Astrocyte (in vitro differentiated cells and primary cell): Measurements from ENCODE around the gene ABCG2. TPM values are rescaled to one million over a fixed set of nuclear protein-coding genes. Genes with fewer than 3 reads are reported as not detected.
A peak's percentile ranks its signal among the peaks of the same experiment; 100 is the strongest.

Experiments used
- DNase-seq: peaks from one replicate; pipeline ENCODE4 v3.0.0-alpha.2; 2010; ENCODE audit warnings: low read depth
- FAIRE-seq: peaks from 2 replicates; lab custom pipeline; 2011; peaks lifted over from hg19 to GRCh38; lab: Jason Lieb, UNC
- H2AFZ ChIP-seq: 2 replicates; pipeline ENCODE4 v1.6.0; 2012; ENCODE audit warnings: low read depth, low read length, inconsistent platforms
- H3K27ac ChIP-seq: 2 replicates; pipeline ENCODE4 v1.5.1; 2011; ENCODE audit warnings: low read depth, low read length, inconsistent platforms
- H3K27me3 ChIP-seq: 2 replicates; pipeline ENCODE4 v1.6.0; 2011; ENCODE audit warnings: low read length, inconsistent platforms; ENCODE audit not compliant: insufficient read depth
- H3K36me3 ChIP-seq: 2 replicates; pipeline ENCODE4 v1.5.1; 2011; ENCODE audit warnings: low read length, inconsistent platforms; ENCODE audit not compliant: insufficient read depth
- H3K4me1 ChIP-seq: 2 replicates; pipeline ENCODE4 v1.5.1; 2011; ENCODE audit warnings: low read length, inconsistent platforms; ENCODE audit not compliant: insufficient read depth
- H3K4me2 ChIP-seq: 2 replicates; pipeline ENCODE4 v1.6.0; 2012; ENCODE audit warnings: low read length, inconsistent platforms
- H3K4me3 ChIP-seq: 2 replicates; pipeline ENCODE4 v1.5.1; 2011; ENCODE audit warnings: low read depth, mild to moderate bottlenecking, low read length, inconsistent platforms; ENCODE audit not compliant: insufficient read depth
- H3K79me2 ChIP-seq: 2 replicates; pipeline ENCODE4 v1.6.0; 2012; ENCODE audit warnings: mild to moderate bottlenecking, low read length, inconsistent platforms; ENCODE audit not compliant: insufficient read depth
- H3K9ac ChIP-seq: 2 replicates; pipeline ENCODE4 v1.6.0; 2012; ENCODE audit warnings: mild to moderate bottlenecking, low read length, inconsistent platforms
- H3K9me3 ChIP-seq: 2 replicates; pipeline ENCODE4 v1.5.1; 2012; ENCODE audit warnings: low read depth, mild to moderate bottlenecking, low read length, inconsistent platforms; ENCODE audit not compliant: insufficient read depth
- H4K20me1 ChIP-seq: 2 replicates; pipeline ENCODE4 v1.6.0; 2012; ENCODE audit warnings: low read length, inconsistent platforms; ENCODE audit not compliant: insufficient read depth
- H3K27ac Mint-ChIP-seq: one replicate; pipeline ENCODE4 v1.8.0; 2021; ENCODE audit warnings: mild to moderate bottlenecking, mixed read lengths; ENCODE audit not compliant: unreplicated experiment
- H3K27me3 Mint-ChIP-seq: one replicate; pipeline ENCODE4 v1.8.0; 2021; ENCODE audit warnings: low read depth, mixed read lengths; ENCODE audit not compliant: unreplicated experiment
- H3K36me3 Mint-ChIP-seq: one replicate; pipeline ENCODE4 v1.8.0; 2021; ENCODE audit warnings: low read depth, mixed read lengths; ENCODE audit not compliant: unreplicated experiment
- H3K4me1 Mint-ChIP-seq: one replicate; pipeline ENCODE4 v1.8.0; 2021; ENCODE audit warnings: low read depth, mixed read lengths; ENCODE audit not compliant: unreplicated experiment
- H3K4me3 Mint-ChIP-seq: one replicate; pipeline ENCODE4 v1.8.0; 2021; ENCODE audit warnings: mild to moderate bottlenecking, moderate library complexity, mixed read lengths; ENCODE audit not compliant: unreplicated experiment
- H3K9me3 Mint-ChIP-seq: one replicate; pipeline ENCODE4 v1.8.0; 2021; ENCODE audit warnings: mild to moderate bottlenecking, mixed read lengths; ENCODE audit not compliant: unreplicated experiment
- CTCF ChIP-seq: IDR thresholded peaks from 2 replicates; pipeline ENCODE4 v1.5.1; 2011; ENCODE audit warnings: low read depth, mild to moderate bottlenecking, inconsistent platforms, low read length, moderate library complexity; ENCODE audit not compliant: insufficient read depth
- EZH2 ChIP-seq: IDR thresholded peaks from 2 replicates; pipeline ENCODE4 v1.6.1; 2012; ENCODE audit warnings: mild to moderate bottlenecking, low read length, inconsistent platforms; ENCODE audit not compliant: insufficient read depth
- total RNA-seq: library from RNA; stranded (reverse); gene quantifications from 2 replicates; pipeline ENCODE4 v1.2.1, GENCODE V29; 2021

ABCG2 gene
- total RNA-seq, 1 donor from 2014 or later, result 2.5 TPM

DNA sequence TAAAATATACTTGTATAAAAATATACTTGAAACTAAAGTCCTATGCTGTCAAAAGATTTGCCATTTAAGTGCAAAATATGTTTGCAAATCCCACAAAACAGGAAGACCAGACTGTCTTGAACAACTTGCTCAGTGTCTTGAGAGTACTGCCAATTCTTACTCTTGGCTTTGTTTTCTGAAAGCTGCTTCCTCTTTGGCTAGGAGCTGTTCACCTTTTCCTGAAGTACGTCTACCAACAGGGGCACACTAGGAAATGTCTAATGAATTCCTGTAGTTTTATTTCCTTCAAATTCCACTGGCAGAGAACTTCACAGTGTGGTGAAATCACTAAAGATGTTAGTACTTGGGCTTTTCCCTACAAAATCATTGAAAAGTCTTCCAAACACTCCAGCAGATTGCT lies 46.4 kb upstream of the ABCG2 start:
- Histone ChIP-seq H3K79me2 (no peaks in the 10 kb centered on the region), H3K4me2 (no peak overlapping the region), H2AFZ (no peak overlapping the region), H3K27ac (no peak overlapping the region), H3K4me3 (no peak overlapping the region), H3K9ac (no peak overlapping the region), H3K27me3 (no peaks in the 10 kb centered on the region), H3K36me3 (no peaks in the 10 kb centered on the region), H4K20me1 (no peaks in the 10 kb centered on the region), H3K9me3 (no peaks in the 10 kb centered on the region), H3K4me1 (no peaks in the 10 kb centered on the region)
- no peak for TF ChIP-seq EZH2
- TF ChIP-seq CTCF, result no peak
- Mint-ChIP-seq H3K36me3 (no peaks in the 10 kb centered on the region), H3K9me3 (no peaks in the 10 kb centered on the region), H3K4me1 (no peaks in the 10 kb centered on the region), H3K4me3 (no peak overlapping the region), H3K27me3 (no peaks in the 10 kb centered on the region), H3K27ac (no peak overlapping the region)
- DNase-seq, result no peak
- FAIRE-seq, result peak; percentile 29

GRCh38 chr4:88202443-88202842 lies 44.0 kb upstream of the ABCG2 start:
- H3K4me1 ChIP-seq, result no peaks in the 10 kb centered on the region
- H3K4me2 ChIP-seq, result no peak overlapping the region
- DNase-seq, result no peak
- no peaks in the 10 kb centered on the region for H3K27me3 ChIP-seq
- no peak overlapping the region for H3K27ac Mint-ChIP-seq
- H3K4me3 Mint-ChIP-seq, result no peak overlapping the region
- H3K36me3 ChIP-seq, result no peaks in the 10 kb centered on the region
- no peak for FAIRE-seq
- H3K27ac ChIP-seq, result no peak overlapping the region
- H3K4me1 Mint-ChIP-seq, result no peaks in the 10 kb centered on the region
- H3K27me3 Mint-ChIP-seq, result no peaks in the 10 kb centered on the region
- no peak overlapping the region for H3K4me3 ChIP-seq
- H3K9ac ChIP-seq, result no peak overlapping the region
- no peaks in the 10 kb centered on the region for H3K9me3 Mint-ChIP-seq
- no peak overlapping the region for H2AFZ ChIP-seq
- no peaks in the 10 kb centered on the region for H3K36me3 Mint-ChIP-seq
- H4K20me1 ChIP-seq, result no peaks in the 10 kb centered on the region
- no peaks in the 10 kb centered on the region for H3K9me3 ChIP-seq
- H3K79me2 ChIP-seq, result no peaks in the 10 kb centered on the region
- TF ChIP-seq CTCF (no peak), EZH2 (no peak)

DNA sequence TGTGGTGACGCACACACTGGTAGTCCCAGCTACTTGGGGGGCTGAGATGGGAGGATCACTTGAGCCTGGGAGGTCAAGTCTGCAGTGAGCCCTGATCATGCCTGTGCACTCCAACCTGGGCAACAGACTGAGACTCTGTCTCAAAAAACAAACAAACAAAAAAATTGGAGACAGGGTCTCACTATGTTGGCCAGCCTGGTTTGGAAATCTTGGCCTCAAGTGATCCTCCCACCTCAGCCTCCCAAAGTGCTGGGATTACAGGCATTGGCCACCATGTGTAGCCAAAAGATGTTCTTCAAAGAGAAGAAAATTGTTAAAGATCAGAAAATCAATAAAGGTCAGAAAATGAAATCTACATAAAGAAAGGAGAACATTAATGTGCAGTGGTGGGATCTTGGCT lies 41.7 kb upstream of the ABCG2 start:
- no peak for FAIRE-seq
- Histone ChIP-seq H2AFZ (no peak overlapping the region), H4K20me1 (no peaks in the 10 kb centered on the region), H3K79me2 (no peaks in the 10 kb centered on the region), H3K27ac (no peak overlapping the region), H3K4me2 (no peak overlapping the region), H3K27me3 (no peaks in the 10 kb centered on the region), H3K4me1 (no peaks in the 10 kb centered on the region), H3K36me3 (no peaks in the 10 kb centered on the region), H3K9ac (no peak overlapping the region), H3K4me3 (no peak overlapping the region), H3K9me3 (no peaks in the 10 kb centered on the region)
- H3K36me3 Mint-ChIP-seq, result no peaks in the 10 kb centered on the region
- no peak for DNase-seq
- H3K9me3 Mint-ChIP-seq, result no peaks in the 10 kb centered on the region
- H3K4me1 Mint-ChIP-seq, result no peaks in the 10 kb centered on the region
- TF ChIP-seq CTCF, result no peak
- no peak for TF ChIP-seq EZH2
- H3K27me3 Mint-ChIP-seq, result no peaks in the 10 kb centered on the region
- H3K4me3 Mint-ChIP-seq, result no peak overlapping the region
- H3K27ac Mint-ChIP-seq, result no peak overlapping the region
